ENCODE measurements around the gene CDH19. TPM values are rescaled to one million over a fixed set of nuclear protein-coding genes. Genes with fewer than 3 reads are reported as not detected.

Gene CDH19
- total RNA-seq, 4 donors from 2014 or later, result 0.25 to 1.5 (median 1.2) TPM

GRCh38 chr18:66616523-66616983, 12.7 kb upstream of the CDH19 start:
- intact Hi-C loops (cut with DNase I; ENCODE audit: low total_unique reads), result no loop called here
- Histone ChIP-seq H3K4me3 (no peak overlapping the region), H3K36me3 (no peaks in the 10 kb centered on the region), H3K9me3 (no peaks in the 10 kb centered on the region), H3K27ac (no peak overlapping the region), H3K27me3 (no peaks in the 10 kb centered on the region), H3K4me1 (no peaks in the 10 kb centered on the region)
- DNase-seq (no peak), ATAC-seq (no peak)
- TF ChIP-seq CTCF (IDR thresholded peaks at IDR 0.05 in 4 of 5, conservative IDR thresholded peaks at IDR 0.05 in 1 of 5), result no peak
- in situ Hi-C loops (cut with MboI; ENCODE audit: low sequenced_read_pairs in 4 of 4), result no loop called here

- no peak for DNase-seq
- Histone ChIP-seq H3K9me3 (no peaks in the 10 kb centered on the region), H3K4me1 (no peaks in the 10 kb centered on the region), H3K27me3 (no peaks in the 10 kb centered on the region), H3K27ac (no peak overlapping the region), H3K4me3 (no peak overlapping the region), H3K36me3 (no peaks in the 10 kb centered on the region)
- intact Hi-C loops (cut with DNase I; ENCODE audit: low total_unique reads) (no loop called here), in situ Hi-C loops (cut with MboI; ENCODE audit: low sequenced_read_pairs in 4 of 4) (no loop called here)
- no peak for ATAC-seq
- TF ChIP-seq CTCF (IDR thresholded peaks at IDR 0.05 in 4 of 5, conservative IDR thresholded peaks at IDR 0.05 in 1 of 5), result no peak
- TF ChIP-seq POLR2A (IDR thresholded peaks at IDR 0.05), result no peak
These were observed 11.3 kb upstream of the CDH19 start for GRCh38 chr18:66615176-66615575.

- in situ Hi-C loops (cut with MboI; ENCODE audit: low sequenced_read_pairs in 4 of 4) (no loop called here), intact Hi-C loops (cut with DNase I; ENCODE audit: low total_unique reads) (no loop called here)
- Histone ChIP-seq H3K9me3 (no peaks in the 10 kb centered on the region), H3K27ac (no peak overlapping the region), H3K4me3 (no peak overlapping the region), H3K4me1 (no peaks in the 10 kb centered on the region), H3K36me3 (no peaks in the 10 kb centered on the region), H3K27me3 (no peaks in the 10 kb centered on the region)
- no peak for DNase-seq
- TF ChIP-seq CTCF (IDR thresholded peaks at IDR 0.05 in 4 of 5, conservative IDR thresholded peaks at IDR 0.05 in 1 of 5), result no peak
- no peak for TF ChIP-seq POLR2A (IDR thresholded peaks at IDR 0.05)
- ATAC-seq, result no peak
These were observed 3.7 kb upstream of the CDH19 start for GRCh38 chr18:66607632-66608031.

GRCh38 chr18:66601649-66602048, 2.2 kb downstream of the CDH19 start:
- intact Hi-C loops (cut with DNase I; ENCODE audit: low total_unique reads) (no loop called here), in situ Hi-C loops (cut with MboI; ENCODE audit: low sequenced_read_pairs in 4 of 4) (no loop called here)
- TF ChIP-seq CTCF (IDR thresholded peaks at IDR 0.05 in 4 of 5, conservative IDR thresholded peaks at IDR 0.05 in 1 of 5), result no peak
- no peak for TF ChIP-seq POLR2A (IDR thresholded peaks at IDR 0.05)
- ATAC-seq, result no peak
- Histone ChIP-seq H3K27me3 (no peaks in the 10 kb centered on the region), H3K27ac (no peak overlapping the region), H3K9me3 (no peaks in the 10 kb centered on the region), H3K4me1 (no peaks in the 10 kb centered on the region), H3K36me3 (no peaks in the 10 kb centered on the region), H3K4me3 (no peak overlapping the region)
- no peak for DNase-seq

- Histone ChIP-seq H3K36me3 (no peaks in the 10 kb centered on the region), H3K27ac (no peak overlapping the region), H3K27me3 (no peaks in the 10 kb centered on the region), H3K9me3 (no peaks in the 10 kb centered on the region), H3K4me1 (no peaks in the 10 kb centered on the region), H3K4me3 (no peak overlapping the region)
- in situ Hi-C loops (cut with MboI; ENCODE audit: low sequenced_read_pairs in 4 of 4), result loop anchor here in 1 of 4 donors (25.0 kb wide), 1 partner anchor 112 kb away; no protein-coding TSS in a partner anchor
- TF ChIP-seq POLR2A (IDR thresholded peaks at IDR 0.05) (no peak), CTCF (IDR thresholded peaks at IDR 0.05 in 4 of 5, conservative IDR thresholded peaks at IDR 0.05 in 1 of 5) (no peak)
- intact Hi-C loops (cut with DNase I; ENCODE audit: low total_unique reads), result no loop called here
- ATAC-seq (no peak), DNase-seq (no peak)
These were observed 4.7 kb downstream of the CDH19 start for GRCh38 chr18:66599190-66599589.

All from gastrocnemius medialis (tissue), 4 donors.